ENCODE data around the gene LIPH. TPM values are rescaled to one million over a fixed set of nuclear protein-coding genes. Genes with fewer than 3 reads are reported as not detected.

The LIPH gene
- total and polyA plus RNA-seq, 10 of the 15 experiments (the other 5 are each of a cell fraction or from before 2014, with no cell fraction given), result 2.2 to 11.1 (median 5.4) TPM

DNA sequence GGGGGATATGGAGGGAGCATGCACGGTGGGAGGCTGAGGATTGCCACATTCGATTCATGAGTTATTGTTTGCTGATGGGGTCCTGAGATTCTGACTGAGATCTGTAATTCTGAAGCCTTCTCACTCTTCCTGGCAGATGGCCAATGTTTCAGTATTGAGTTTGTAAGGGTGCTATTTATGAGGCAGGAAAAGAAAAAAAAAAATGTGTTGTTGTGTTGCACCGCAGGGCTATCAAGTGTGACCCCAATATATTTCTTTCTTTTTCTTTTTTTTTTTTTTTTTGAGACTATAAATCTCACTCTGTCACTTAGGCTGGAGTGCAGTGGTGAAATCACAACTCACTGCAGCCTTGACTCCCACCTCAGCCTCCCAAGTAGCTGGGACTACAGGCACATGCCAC is 30.5 kb upstream of the LIPH start:
- DNase-seq (ENCODE audit: low read depth, low spot score) (peak; percentile 66), ATAC-seq (peak; percentile 24), FAIRE-seq (peak; percentile 80)
- in situ Hi-C loops (cut with MboI) (no loop called here), intact Hi-C loops (cut with micrococcal nuclease; ENCODE audit: unreplicated experiment) (no loop called here)
- H3K27me3 ChIP-seq (replicated peaks in 1 of 2; ENCODE audit: control insufficient read depth in 2 of 2, insufficient read depth in 2 of 2, low read length in 1 of 2), result no peaks in the 10 kb centered on the region
- H3K36me3 ChIP-seq (ENCODE audit: control insufficient read depth in 2 of 2, insufficient read depth in 2 of 2, low read length in 1 of 2), result no peaks in the 10 kb centered on the region
- 3% methylated on average over 3 of the region's 3 CpGs for WGBS (ENCODE audit: insufficient coverage, insufficient replicate concordance, low lambda C conversion rate, missing lambda C conversion rate)
- H3K9ac ChIP-seq (ENCODE audit: control insufficient read depth, insufficient read depth, low read length), result no peak overlapping the region
- peaks cover 18% of the 10 kb centered on the region for H3K4me1 ChIP-seq (ENCODE audit: control insufficient read depth, insufficient read depth, low read length)
- RAD21 ChIA-PET (ENCODE audit: unreplicated experiment), result interaction anchor here (0.5 kb wide), 1 partner anchor 9 kb away, joined by 3 read pairs; no protein-coding TSS in a partner anchor
- no peak overlapping the region for H3K4me3 ChIP-seq
- H3K9me3 ChIP-seq (replicated peaks; ENCODE audit: control insufficient read depth, insufficient read depth, low read length), result no peaks in the 10 kb centered on the region
- no peaks in the 10 kb centered on the region for H4K20me1 ChIP-seq (ENCODE audit: control insufficient read depth, insufficient read depth)
- SMC1A ChIA-PET (ENCODE audit: uncharacterized antibody, unreplicated experiment), result no interaction called here
- POLR2A ChIA-PET, result interaction anchor here (0.9 kb wide), 1 partner anchor 28 kb away, joined by 5 read pairs; no protein-coding TSS in a partner anchor
- peaks cover 10% of the 10 kb centered on the region for H3K79me2 ChIP-seq (ENCODE audit: control insufficient read depth, insufficient read depth, low read length)
- peak; percentile 49 for TF ChIP-seq RUNX3 (IDR thresholded peaks at IDR 0.05; ENCODE audit: low read length)
- TF ChIP-seq SMAD1 (IDR thresholded peaks at IDR 0.05; ENCODE audit: low read depth, partially characterized antibody), result peak; percentile 94
- TF ChIP-seq SMC3 (IDR thresholded peaks at IDR 0.05; ENCODE audit: borderline replicate concordance, low read length), result no peak
- TF ChIP-seq PAX5 (IDR thresholded peaks at IDR 0.05; ENCODE audit: borderline replicate concordance, low read depth, low read length), result peak; percentile 59; the same call in 1 of the 2 replicates
- 0 out of 2 replicates have a peak, but pooled peaks have one; percentile 62 for TF ChIP-seq MEF2A (IDR thresholded peaks at IDR 0.05; ENCODE audit: insufficient read depth, low read depth, low read length)
- 0 out of 4 replicates have a peak, but pooled peaks have one; percentile 14 to 19 for TF ChIP-seq IKZF2 (IDR thresholded peaks at IDR 0.05)
- peak; percentile 15 for TF ChIP-seq MEF2B (IDR thresholded peaks at IDR 0.05; ENCODE audit: partially characterized antibody, poor library complexity, severe bottlenecking)
- TF ChIP-seq MTA2 (IDR thresholded peaks at IDR 0.05; ENCODE audit: low read depth), result no peak
- no peak for TF ChIP-seq TBL1XR1 (IDR thresholded peaks at IDR 0.05; ENCODE audit: low read depth, low read length)
- TF ChIP-seq, protein P1, sequence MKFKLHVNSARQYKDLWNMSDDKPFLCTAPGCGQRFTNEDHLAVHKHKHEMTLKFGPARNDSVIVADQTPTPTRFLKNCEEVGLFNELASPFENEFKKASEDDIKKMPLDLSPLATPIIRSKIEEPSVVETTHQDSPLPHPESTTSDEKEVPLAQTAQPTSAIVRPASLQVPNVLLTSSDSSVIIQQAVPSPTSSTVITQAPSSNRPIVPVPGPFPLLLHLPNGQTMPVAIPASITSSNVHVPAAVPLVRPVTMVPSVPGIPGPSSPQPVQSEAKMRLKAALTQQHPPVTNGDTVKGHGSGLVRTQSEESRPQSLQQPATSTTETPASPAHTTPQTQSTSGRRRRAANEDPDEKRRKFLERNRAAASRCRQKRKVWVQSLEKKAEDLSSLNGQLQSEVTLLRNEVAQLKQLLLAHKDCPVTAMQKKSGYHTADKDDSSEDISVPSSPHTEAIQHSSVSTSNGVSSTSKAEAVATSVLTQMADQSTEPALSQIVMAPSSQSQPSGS (IDR thresholded peaks at IDR 0.05; ENCODE audit: low read length), result peak; percentile 58
- TF ChIP-seq ESRRA (IDR thresholded peaks at IDR 0.05; ENCODE audit: low read length), result no peak
- peak; percentile 30; the same call in 1 of the 2 replicates for TF ChIP-seq MTA3 (IDR thresholded peaks at IDR 0.05; ENCODE audit: borderline replicate concordance, low read length)
- peak; percentile 91 for TF ChIP-seq ZNF384 (IDR thresholded peaks at IDR 0.05; ENCODE audit: borderline replicate concordance, low read depth, low read length)
- TF ChIP-seq, protein P2, sequence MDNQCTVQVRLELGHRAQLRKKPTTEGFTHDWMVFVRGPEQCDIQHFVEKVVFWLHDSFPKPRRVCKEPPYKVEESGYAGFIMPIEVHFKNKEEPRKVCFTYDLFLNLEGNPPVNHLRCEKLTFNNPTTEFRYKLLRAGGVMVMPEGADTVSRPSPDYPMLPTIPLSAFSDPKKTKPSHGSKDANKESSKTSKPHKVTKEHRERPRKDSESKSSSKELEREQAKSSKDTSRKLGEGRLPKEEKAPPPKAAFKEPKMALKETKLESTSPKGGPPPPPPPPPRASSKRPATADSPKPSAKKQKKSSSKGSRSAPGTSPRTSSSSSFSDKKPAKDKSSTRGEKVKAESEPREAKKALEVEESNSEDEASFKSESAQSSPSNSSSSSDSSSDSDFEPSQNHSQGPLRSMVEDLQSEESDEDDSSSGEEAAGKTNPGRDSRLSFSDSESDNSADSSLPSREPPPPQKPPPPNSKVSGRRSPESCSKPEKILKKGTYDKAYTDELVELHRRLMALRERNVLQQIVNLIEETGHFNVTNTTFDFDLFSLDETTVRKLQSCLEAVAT (IDR thresholded peaks at IDR 0.05), result no peak
- no peak for TF ChIP-seq ZZZ3 (IDR thresholded peaks at IDR 0.05; ENCODE audit: control insufficient read depth, insufficient read length, low read depth)
- peak; percentile 77 for TF ChIP-seq PKNOX1 (IDR thresholded peaks at IDR 0.05)
- TF ChIP-seq CBX3 (IDR thresholded peaks at IDR 0.05; ENCODE audit: borderline replicate concordance, low read depth), result no peak
- TF ChIP-seq, protein P3, sequence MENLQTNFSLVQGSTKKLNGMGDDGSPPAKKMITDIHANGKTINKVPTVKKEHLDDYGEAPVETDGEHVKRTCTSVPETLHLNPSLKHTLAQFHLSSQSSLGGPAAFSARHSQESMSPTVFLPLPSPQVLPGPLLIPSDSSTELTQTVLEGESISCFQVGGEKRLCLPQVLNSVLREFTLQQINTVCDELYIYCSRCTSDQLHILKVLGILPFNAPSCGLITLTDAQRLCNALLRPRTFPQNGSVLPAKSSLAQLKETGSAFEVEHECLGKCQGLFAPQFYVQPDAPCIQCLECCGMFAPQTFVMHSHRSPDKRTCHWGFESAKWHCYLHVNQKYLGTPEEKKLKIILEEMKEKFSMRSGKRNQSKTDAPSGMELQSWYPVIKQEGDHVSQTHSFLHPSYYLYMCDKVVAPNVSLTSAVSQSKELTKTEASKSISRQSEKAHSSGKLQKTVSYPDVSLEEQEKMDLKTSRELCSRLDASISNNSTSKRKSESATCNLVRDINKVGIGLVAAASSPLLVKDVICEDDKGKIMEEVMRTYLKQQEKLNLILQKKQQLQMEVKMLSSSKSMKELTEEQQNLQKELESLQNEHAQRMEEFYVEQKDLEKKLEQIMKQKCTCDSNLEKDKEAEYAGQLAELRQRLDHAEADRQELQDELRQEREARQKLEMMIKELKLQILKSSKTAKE (IDR thresholded peaks at IDR 0.05; ENCODE audit: low read depth, poor library complexity, severe bottlenecking), result peak; percentile 37
- 0 out of 2 replicates have a peak, but pooled peaks have one; percentile 27 for TF ChIP-seq CBX5 (IDR thresholded peaks at IDR 0.05; ENCODE audit: low read depth)
- CTCF ChIA-PET, result no interaction called here
- H2AFZ ChIP-seq (ENCODE audit: control insufficient read depth, low read depth, low read length), result peak overlapping the region; percentile 22
- peak overlapping the region; percentile 70 for H3K4me2 ChIP-seq (ENCODE audit: control insufficient read depth, insufficient read depth)
- no TSS peak for BruUV-seq (replicated peaks)
- H3K27ac ChIP-seq (ENCODE audit: control insufficient read depth, insufficient read depth), result peak overlapping the region; percentile 38; the same call in 1 of the 2 replicates

Measured in GM12878 (cell line).